ENCODE data around the gene GART. TPM values are rescaled to one million over a fixed set of nuclear protein-coding genes. Genes with fewer than 3 reads are reported as not detected.
A peak's percentile ranks its signal among the peaks of the same experiment; 100 is the strongest.
"Not testable (repeated sequence)": the region's sequence is repeated elsewhere in the genome, so short reads cannot be mapped to it uniquely, and the experiment has no call there.

The GART gene
- total RNA-seq, 2 donors from 2014 or later: 55.9 to 65.3 TPM

DNA sequence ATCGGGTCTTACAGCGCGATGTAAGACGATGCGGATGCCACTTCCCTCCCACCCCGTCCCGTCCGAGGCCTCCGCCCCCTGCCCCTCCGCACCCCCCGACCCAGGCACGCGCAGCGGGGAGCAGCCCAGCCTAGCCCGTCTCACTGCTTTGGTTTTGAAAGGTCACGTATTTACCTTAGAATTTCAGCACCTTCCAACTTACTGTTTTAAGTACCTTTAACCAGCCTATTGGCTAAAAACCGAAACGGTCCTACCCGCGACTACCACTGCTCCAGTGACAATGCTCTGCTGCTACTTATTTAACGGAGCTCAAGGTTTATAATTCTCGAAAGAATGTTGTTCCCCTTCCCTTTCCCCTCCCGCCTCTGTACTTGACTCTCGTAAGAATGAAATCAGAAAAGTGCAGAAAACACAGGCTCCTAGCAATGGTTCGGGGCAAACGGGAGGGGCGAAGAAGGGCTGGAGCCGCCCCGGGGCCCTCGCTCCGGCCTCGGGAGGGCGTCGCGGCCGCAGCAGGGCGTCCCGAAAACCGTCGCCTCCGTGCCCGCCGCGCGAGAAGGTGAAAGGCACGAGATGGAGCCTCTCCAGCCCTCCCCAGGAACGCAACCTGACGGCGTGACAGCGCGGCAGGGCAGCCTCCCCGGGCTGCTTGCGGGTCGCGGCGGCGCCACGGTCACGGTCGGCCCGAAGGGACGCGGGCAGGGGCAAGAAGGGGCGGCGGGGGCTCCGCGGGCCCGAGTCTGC, 62.8 kb downstream of the GART start:
- no peak for TF ChIP-seq POLR2A (IDR thresholded peaks at IDR 0.05)
- TF ChIP-seq POLR2AphosphoS5 (IDR thresholded peaks at IDR 0.05): no peak
- TF ChIP-seq, protein P1, sequence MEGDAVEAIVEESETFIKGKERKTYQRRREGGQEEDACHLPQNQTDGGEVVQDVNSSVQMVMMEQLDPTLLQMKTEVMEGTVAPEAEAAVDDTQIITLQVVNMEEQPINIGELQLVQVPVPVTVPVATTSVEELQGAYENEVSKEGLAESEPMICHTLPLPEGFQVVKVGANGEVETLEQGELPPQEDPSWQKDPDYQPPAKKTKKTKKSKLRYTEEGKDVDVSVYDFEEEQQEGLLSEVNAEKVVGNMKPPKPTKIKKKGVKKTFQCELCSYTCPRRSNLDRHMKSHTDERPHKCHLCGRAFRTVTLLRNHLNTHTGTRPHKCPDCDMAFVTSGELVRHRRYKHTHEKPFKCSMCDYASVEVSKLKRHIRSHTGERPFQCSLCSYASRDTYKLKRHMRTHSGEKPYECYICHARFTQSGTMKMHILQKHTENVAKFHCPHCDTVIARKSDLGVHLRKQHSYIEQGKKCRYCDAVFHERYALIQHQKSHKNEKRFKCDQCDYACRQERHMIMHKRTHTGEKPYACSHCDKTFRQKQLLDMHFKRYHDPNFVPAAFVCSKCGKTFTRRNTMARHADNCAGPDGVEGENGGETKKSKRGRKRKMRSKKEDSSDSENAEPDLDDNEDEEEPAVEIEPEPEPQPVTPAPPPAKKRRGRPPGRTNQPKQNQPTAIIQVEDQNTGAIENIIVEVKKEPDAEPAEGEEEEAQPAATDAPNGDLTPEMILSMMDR (IDR thresholded peaks at IDR 0.05): no peak
- Histone ChIP-seq H3K27me3 (replicated peaks; ENCODE audit: insufficient read depth) (no peaks in the 10 kb centered on the region), H3K36me3 (no peaks in the 10 kb centered on the region), H3K27ac (peak overlapping the region; percentile 84 to 94), H3K4me1 (replicated peaks) (peaks cover 4% of the 10 kb centered on the region), H3K4me3 (peak overlapping the region; percentile 84 to 94), H3K9me3 (no peaks in the 10 kb centered on the region)
- WGBS: under 1% methylated on average over 52 of the region's 68 CpGs
- intact Hi-C loops (cut with DNase I): loop anchor here (2.0 kb wide), 1 partner anchor 64 kb away; the partner anchor contains the start of genes GART and SON
- DNase-seq (ENCODE audit: low spot score): peak; percentile 12

DNA sequence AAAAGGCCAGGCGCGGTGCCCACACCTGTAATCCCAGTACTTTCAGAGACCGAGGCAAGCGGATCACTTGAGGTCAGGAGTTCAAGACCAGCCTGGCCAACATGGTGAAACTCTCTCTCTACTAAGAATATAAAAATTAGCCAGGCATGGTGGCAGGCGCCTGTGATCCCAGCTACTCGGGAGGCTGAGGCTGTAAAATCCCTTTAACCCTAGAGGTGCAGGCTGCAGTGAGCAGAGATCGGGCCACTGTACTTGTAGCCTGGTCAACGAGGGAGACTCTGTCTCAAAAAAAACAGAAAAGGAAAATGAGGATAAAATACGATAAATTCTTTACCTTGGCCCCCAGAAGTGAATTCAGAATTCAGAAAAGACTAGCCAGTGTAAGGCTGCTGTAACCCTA, 63.7 kb downstream of the GART start:
- intact Hi-C loops (cut with DNase I): loop anchor here (2.0 kb wide), 1 partner anchor 65 kb away; the partner anchor contains the start of genes GART and SON
- no peak for DNase-seq (ENCODE audit: low spot score)
- Histone ChIP-seq H3K27ac (peak overlapping the region; percentile 84 to 94), H3K4me3 (peak overlapping the region; percentile 84 to 94), H3K36me3 (no peaks in the 10 kb centered on the region), H3K9me3 (no peaks in the 10 kb centered on the region), H3K27me3 (replicated peaks; ENCODE audit: insufficient read depth) (no peaks in the 10 kb centered on the region), H3K4me1 (replicated peaks) (peaks cover 4% of the 10 kb centered on the region)
- TF ChIP-seq, protein P1 (IDR thresholded peaks at IDR 0.05): no peak
- no peak for TF ChIP-seq POLR2A (IDR thresholded peaks at IDR 0.05)
- TF ChIP-seq POLR2AphosphoS5 (IDR thresholded peaks at IDR 0.05): no peak
- 54% methylated on average over 9 of the region's 9 CpGs for WGBS

DNA sequence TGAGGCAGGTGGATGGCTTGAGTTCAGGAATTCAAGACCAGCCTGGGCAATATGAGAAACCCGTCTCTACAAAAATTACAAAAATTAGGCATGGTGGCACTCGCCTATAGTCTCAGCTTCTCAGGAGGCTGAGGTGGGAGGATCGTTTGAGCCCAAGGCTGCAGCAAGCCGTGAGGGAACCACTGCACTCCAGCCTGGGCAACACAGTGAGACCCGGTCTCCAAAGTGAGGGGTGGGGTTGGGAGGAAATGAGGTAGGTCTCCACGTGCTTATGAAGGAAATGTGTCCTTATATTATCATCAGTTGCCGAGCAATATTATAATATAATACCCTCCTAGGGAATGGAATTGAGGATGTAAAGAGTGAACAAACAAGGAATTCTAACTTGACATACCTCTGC, 64.9 kb downstream of the GART start:
- Histone ChIP-seq H3K27me3 (replicated peaks; ENCODE audit: insufficient read depth) (no peaks in the 10 kb centered on the region), H3K36me3 (no peaks in the 10 kb centered on the region), H3K4me3 (no peak overlapping the region), H3K4me1 (replicated peaks) (peaks cover 4% of the 10 kb centered on the region), H3K27ac (no peak overlapping the region), H3K9me3 (no peaks in the 10 kb centered on the region)
- DNase-seq (ENCODE audit: low spot score): no peak
- intact Hi-C loops (cut with DNase I): no loop called here
- TF ChIP-seq, protein P1 (IDR thresholded peaks at IDR 0.05): no peak
- TF ChIP-seq POLR2AphosphoS5 (IDR thresholded peaks at IDR 0.05) (no peak), POLR2A (IDR thresholded peaks at IDR 0.05) (no peak)
- WGBS: 86% methylated on average over 7 of the region's 7 CpGs

DNA sequence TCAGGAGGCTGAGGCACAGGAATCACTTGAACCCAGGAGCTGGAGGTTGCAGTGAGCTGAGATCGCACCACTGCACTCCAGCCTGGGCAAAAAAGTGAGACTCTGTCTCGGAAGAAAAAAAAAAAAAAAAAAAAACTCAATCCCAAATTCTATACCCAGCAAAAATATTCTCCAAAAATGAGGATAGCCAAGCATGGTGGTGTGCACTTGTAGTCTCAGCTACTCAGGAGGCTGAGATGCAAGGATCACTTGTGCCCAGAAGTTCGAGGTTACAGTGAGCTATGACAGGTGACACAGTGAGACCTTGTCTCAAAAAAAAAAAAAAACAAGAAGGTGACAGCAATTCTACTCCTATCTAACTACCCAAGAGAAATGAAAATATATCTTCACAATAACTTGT, 68.6 kb downstream of the GART start:
- intact Hi-C loops (cut with DNase I): no loop called here
- TF ChIP-seq, protein P1 (IDR thresholded peaks at IDR 0.05): no peak
- TF ChIP-seq POLR2AphosphoS5 (IDR thresholded peaks at IDR 0.05) (no peak), POLR2A (IDR thresholded peaks at IDR 0.05) (no peak)
- Histone ChIP-seq H3K9me3 (no peaks in the 10 kb centered on the region), H3K36me3 (no peaks in the 10 kb centered on the region), H3K4me1 (replicated peaks) (no peaks in the 10 kb centered on the region), H3K27me3 (replicated peaks; ENCODE audit: insufficient read depth) (no peaks in the 10 kb centered on the region), H3K27ac (no peak overlapping the region), H3K4me3 (no peak overlapping the region)
- no peak for DNase-seq (ENCODE audit: low spot score)
- WGBS: 95% methylated on average over 3 of the region's 3 CpGs

DNA sequence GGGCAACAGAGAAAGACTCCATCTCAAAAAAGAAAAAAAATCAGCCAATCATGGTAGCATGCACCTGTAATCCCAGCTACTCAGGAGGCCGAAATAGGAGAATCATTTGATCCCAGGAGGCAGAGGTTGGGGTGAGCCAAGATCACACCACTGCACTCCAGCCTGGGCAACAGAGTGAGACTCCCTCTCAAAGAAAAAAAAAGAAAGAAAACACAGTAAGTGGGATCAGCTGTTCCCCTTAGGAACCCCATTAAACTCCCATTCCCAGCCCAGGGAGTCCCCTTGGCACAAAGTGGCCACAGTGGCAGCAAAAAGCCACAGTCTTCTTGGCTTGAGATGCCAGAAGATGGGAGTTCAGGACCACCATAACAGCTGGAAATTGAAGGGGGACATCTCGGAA, 71.2 kb downstream of the GART start:
- DNase-seq (ENCODE audit: low spot score): no peak
- Histone ChIP-seq H3K4me1 (replicated peaks) (no peaks in the 10 kb centered on the region), H3K9me3 (no peaks in the 10 kb centered on the region), H3K4me3 (no peak overlapping the region), H3K36me3 (no peaks in the 10 kb centered on the region), H3K27ac (no peak overlapping the region), H3K27me3 (replicated peaks; ENCODE audit: insufficient read depth) (no peaks in the 10 kb centered on the region)
- intact Hi-C loops (cut with DNase I): no loop called here
- WGBS: 93% methylated on average over 2 of the region's 2 CpGs
- TF ChIP-seq, protein P1 (IDR thresholded peaks at IDR 0.05): no peak
- TF ChIP-seq POLR2A (IDR thresholded peaks at IDR 0.05) (no peak), POLR2AphosphoS5 (IDR thresholded peaks at IDR 0.05) (no peak)

DNA sequence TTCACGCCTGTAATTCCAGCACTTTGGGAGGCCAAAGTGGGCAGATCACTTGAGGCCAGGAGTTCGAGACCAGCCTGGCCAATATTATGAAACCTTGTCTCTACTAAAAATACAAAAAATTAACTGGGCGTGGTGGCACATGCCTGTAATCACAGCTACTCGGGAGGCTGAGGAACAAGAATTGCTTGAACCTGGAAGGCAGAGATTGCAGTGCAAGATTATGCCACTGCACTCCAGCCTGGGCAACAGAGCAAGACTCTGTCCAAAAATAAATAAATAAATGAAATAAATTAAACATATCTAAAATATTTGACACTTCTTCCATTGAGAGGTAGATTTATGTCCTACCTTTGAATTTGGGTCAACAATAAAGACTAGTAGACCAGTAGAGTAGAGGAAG, 72.7 kb downstream of the GART start:
- H3K4me3 ChIP-seq; H3K27me3 ChIP-seq (replicated peaks; ENCODE audit: insufficient read depth); H3K9me3 ChIP-seq; H3K36me3 ChIP-seq; intact Hi-C loops (cut with DNase I); DNase-seq (ENCODE audit: low spot score); H3K27ac ChIP-seq; H3K4me1 ChIP-seq (replicated peaks): not testable (repeated sequence)
- WGBS: 86% methylated on average over 4 of the region's 4 CpGs
